ENCODE data around the gene C1orf167. TPM values are rescaled to one million over a fixed set of nuclear protein-coding genes. Genes with fewer than 3 reads are reported as not detected.

C1orf167 gene
- total RNA-seq, 2 donors from 2014 or later, result not detected

GRCh38 chr1:11761285-11761684 is 708 bp upstream of the C1orf167 start:
- H3K27me3 Mint-ChIP-seq, result peaks cover 13 to 15% of the 10 kb centered on the region in 2 donors
- DNase-seq (ENCODE audit: low spot score) (no peak), ATAC-seq (no peak)
- peaks cover 4 to 7% of the 10 kb centered on the region in 2 donors for H3K4me1 Mint-ChIP-seq (ENCODE audit: low read depth in 2 of 2)
- H3K27ac Mint-ChIP-seq, result no peak overlapping the region
- no peaks in the 10 kb centered on the region for H3K36me3 Mint-ChIP-seq
- no peak overlapping the region for H3K4me3 Mint-ChIP-seq
- no peaks in the 10 kb centered on the region for H3K9me3 Mint-ChIP-seq

GRCh38 chr1:11764115-11764514 is 2.1 kb downstream of the C1orf167 start:
- Mint-ChIP-seq H3K27me3 (peaks cover 13 to 15% of the 10 kb centered on the region in 2 donors), H3K9me3 (no peaks in the 10 kb centered on the region), H3K27ac (no peak overlapping the region), H3K36me3 (no peaks in the 10 kb centered on the region), H3K4me3 (no peak overlapping the region), H3K4me1 (ENCODE audit: low read depth in 2 of 2) (peaks cover 4 to 7% of the 10 kb centered on the region in 2 donors)
- no peak for DNase-seq (ENCODE audit: low spot score)
- ATAC-seq, result no peak

- ATAC-seq (no peak), DNase-seq (ENCODE audit: low spot score) (no peak)
- Mint-ChIP-seq H3K4me3 (no peak overlapping the region), H3K36me3 (no peaks in the 10 kb centered on the region), H3K27me3 (peaks cover 13 to 15% of the 10 kb centered on the region in 2 donors), H3K27ac (no peak overlapping the region), H3K9me3 (no peaks in the 10 kb centered on the region), H3K4me1 (ENCODE audit: low read depth in 2 of 2) (peaks cover 4 to 7% of the 10 kb centered on the region in 2 donors)
Measured at GRCh38 chr1:11764519-11764918, 2.5 kb downstream of the C1orf167 start.

GRCh38 chr1:11765661-11766428 is 3.9 kb downstream of the C1orf167 start:
- ATAC-seq, result no peak
- Mint-ChIP-seq H3K27ac (no peak overlapping the region), H3K27me3 (peaks cover 10 to 13% of the 10 kb centered on the region in 2 donors), H3K36me3 (no peaks in the 10 kb centered on the region), H3K9me3 (no peaks in the 10 kb centered on the region), H3K4me3 (no peak overlapping the region), H3K4me1 (ENCODE audit: low read depth in 2 of 2) (peaks cover 4 to 7% of the 10 kb centered on the region in 2 donors)
- DNase-seq (ENCODE audit: low spot score), result no peak

- H3K27ac Mint-ChIP-seq, result no peak overlapping the region
- ATAC-seq (peak in 1 of 2 donors; percentile 8), DNase-seq (ENCODE audit: low spot score) (no peak)
- H3K36me3 Mint-ChIP-seq, result no peaks in the 10 kb centered on the region
- peaks cover 8% of the 10 kb centered on the region in 2 donors for H3K27me3 Mint-ChIP-seq
- no peak overlapping the region for H3K4me3 Mint-ChIP-seq
- no peaks in the 10 kb centered on the region for H3K9me3 Mint-ChIP-seq
- H3K4me1 Mint-ChIP-seq (ENCODE audit: low read depth in 2 of 2), result peaks cover 3 to 4% of the 10 kb centered on the region in 2 donors
Measured at GRCh38 chr1:11766429-11766776, 4.4 kb downstream of the C1orf167 start.

GRCh38 chr1:11767922-11768704 is 6.1 kb downstream of the C1orf167 start:
- no peak for DNase-seq (ENCODE audit: low spot score)
- Mint-ChIP-seq H3K4me3 (no peak overlapping the region), H3K4me1 (ENCODE audit: low read depth in 2 of 2) (peaks cover 0 to 4% of the 10 kb centered on the region in 2 donors), H3K9me3 (no peaks in the 10 kb centered on the region), H3K36me3 (no peaks in the 10 kb centered on the region), H3K27ac (no peak overlapping the region), H3K27me3 (peaks cover 0 to 3% of the 10 kb centered on the region in 2 donors)
- no peak for ATAC-seq

GRCh38 chr1:11768821-11769220 is 6.8 kb downstream of the C1orf167 start:
- no peak for DNase-seq (ENCODE audit: low spot score)
- H3K4me1 Mint-ChIP-seq (ENCODE audit: low read depth in 2 of 2), result no peaks in the 10 kb centered on the region
- no peak overlapping the region for H3K4me3 Mint-ChIP-seq
- no peaks in the 10 kb centered on the region for H3K27me3 Mint-ChIP-seq
- ATAC-seq, result no peak
- no peaks in the 10 kb centered on the region for H3K36me3 Mint-ChIP-seq
- no peaks in the 10 kb centered on the region for H3K9me3 Mint-ChIP-seq
- H3K27ac Mint-ChIP-seq, result no peak overlapping the region

GRCh38 chr1:11769274-11769673 is 7.3 kb downstream of the C1orf167 start:
- DNase-seq (ENCODE audit: low spot score), result no peak
- Mint-ChIP-seq H3K27me3 (no peaks in the 10 kb centered on the region), H3K27ac (no peak overlapping the region), H3K36me3 (no peaks in the 10 kb centered on the region), H3K4me3 (no peak overlapping the region), H3K4me1 (ENCODE audit: low read depth in 2 of 2) (no peaks in the 10 kb centered on the region), H3K9me3 (no peaks in the 10 kb centered on the region)
- ATAC-seq, result no peak

GRCh38 chr1:11770011-11770410 is 8.0 kb downstream of the C1orf167 start:
- no peaks in the 10 kb centered on the region for H3K4me1 Mint-ChIP-seq (ENCODE audit: low read depth in 2 of 2)
- H3K27ac Mint-ChIP-seq, result no peak overlapping the region
- ATAC-seq, result no peak
- no peaks in the 10 kb centered on the region for H3K9me3 Mint-ChIP-seq
- no peaks in the 10 kb centered on the region for H3K36me3 Mint-ChIP-seq
- no peak for DNase-seq (ENCODE audit: low spot score)
- no peak overlapping the region for H3K4me3 Mint-ChIP-seq
- H3K27me3 Mint-ChIP-seq, result no peaks in the 10 kb centered on the region

GRCh38 chr1:11771481-11772043 is 9.6 kb downstream of the C1orf167 start:
- Mint-ChIP-seq H3K4me3 (no peak overlapping the region), H3K27ac (no peak overlapping the region), H3K4me1 (ENCODE audit: low read depth in 2 of 2) (no peaks in the 10 kb centered on the region), H3K27me3 (no peaks in the 10 kb centered on the region), H3K36me3 (no peaks in the 10 kb centered on the region), H3K9me3 (no peaks in the 10 kb centered on the region)
- ATAC-seq (no peak), DNase-seq (ENCODE audit: low spot score) (no peak)

GRCh38 chr1:11772458-11772857 is 10.5 kb downstream of the C1orf167 start:
- Mint-ChIP-seq H3K27ac (no peak overlapping the region), H3K4me3 (no peak overlapping the region), H3K4me1 (ENCODE audit: low read depth in 2 of 2) (no peaks in the 10 kb centered on the region), H3K9me3 (no peaks in the 10 kb centered on the region), H3K36me3 (no peaks in the 10 kb centered on the region), H3K27me3 (no peaks in the 10 kb centered on the region)
- DNase-seq (ENCODE audit: low spot score) (no peak), ATAC-seq (no peak)

GRCh38 chr1:11774753-11775152 is 12.8 kb downstream of the C1orf167 start:
- Mint-ChIP-seq H3K4me3 (no peak overlapping the region), H3K27me3 (no peaks in the 10 kb centered on the region), H3K36me3 (no peaks in the 10 kb centered on the region), H3K9me3 (no peaks in the 10 kb centered on the region), H3K27ac (no peak overlapping the region), H3K4me1 (ENCODE audit: low read depth in 2 of 2) (no peaks in the 10 kb centered on the region)
- DNase-seq (ENCODE audit: low spot score) (no peak), ATAC-seq (no peak)

GRCh38 chr1:11777658-11778322 is 15.8 kb downstream of the C1orf167 start:
- Mint-ChIP-seq H3K9me3 (no peaks in the 10 kb centered on the region), H3K27me3 (no peaks in the 10 kb centered on the region), H3K4me1 (ENCODE audit: low read depth in 2 of 2) (peaks cover 3 to 4% of the 10 kb centered on the region in 2 donors), H3K36me3 (no peaks in the 10 kb centered on the region), H3K27ac (no peak overlapping the region), H3K4me3 (no peak overlapping the region)
- no peak for ATAC-seq
- no peak for DNase-seq (ENCODE audit: low spot score)

GRCh38 chr1:11778336-11778735 is 16.3 kb downstream of the C1orf167 start:
- Mint-ChIP-seq H3K27ac (no peak overlapping the region), H3K4me1 (ENCODE audit: low read depth in 2 of 2) (peaks cover 3 to 4% of the 10 kb centered on the region in 2 donors), H3K9me3 (no peaks in the 10 kb centered on the region), H3K27me3 (no peaks in the 10 kb centered on the region), H3K36me3 (no peaks in the 10 kb centered on the region), H3K4me3 (no peak overlapping the region)
- no peak for DNase-seq (ENCODE audit: low spot score)
- ATAC-seq, result peak in 1 of 2 donors; percentile 33
